Type B pancreatic cell (in vitro differentiated cells): ENCODE measurements around the gene TIGD6. TPM values are rescaled to one million over a fixed set of nuclear protein-coding genes. Genes with fewer than 3 reads are reported as not detected.

Experiments
- DNase-seq: peaks from one replicate; pipeline ENCODE4 v3.0.0; 2021; ENCODE audit warnings: mixed read lengths; ENCODE audit not compliant: unreplicated experiment; ENCODE audit errors: extremely low spot score
- H3K27ac Mint-ChIP-seq: 2 replicates; pipeline ENCODE4 v1.8.0; 2021; ENCODE audit warnings: mild to moderate bottlenecking, mixed read lengths
- H3K27me3 Mint-ChIP-seq: 2 replicates; pipeline ENCODE4 v1.8.0; 2021; ENCODE audit warnings: mixed read lengths
- H3K36me3 Mint-ChIP-seq: 2 replicates; pipeline ENCODE4 v1.8.0; 2021; ENCODE audit warnings: mixed read lengths
- H3K4me1 Mint-ChIP-seq: one replicate; pipeline ENCODE4 v1.8.0; 2021; ENCODE audit warnings: mixed read lengths; ENCODE audit not compliant: unreplicated experiment
- H3K4me3 Mint-ChIP-seq: 2 replicates; pipeline ENCODE4 v1.8.0; 2021; ENCODE audit warnings: mild to moderate bottlenecking, mixed read lengths
- H3K9me3 Mint-ChIP-seq: 2 replicates; pipeline ENCODE4 v1.8.0; 2021; ENCODE audit warnings: mixed read lengths
- total RNA-seq: library from RNA; stranded (reverse); gene quantifications from 2 replicates; pipeline ENCODE4 v1.2.1, GENCODE V29; 2021; ENCODE audit warnings: low replicate concordance
- TF ChIP-seq, protein P1 (sequence below): fragments of 200-600 bp; sonication (generic); conservative IDR thresholded peaks from 2 replicates; pipeline ENCODE4 v1.5.0; 2021; ENCODE audit warnings: antibody characterized with exemption, mild to moderate bottlenecking

TIGD6 gene
- total RNA-seq, 1 donor from 2014 or later = 4.9 TPM

DNA sequence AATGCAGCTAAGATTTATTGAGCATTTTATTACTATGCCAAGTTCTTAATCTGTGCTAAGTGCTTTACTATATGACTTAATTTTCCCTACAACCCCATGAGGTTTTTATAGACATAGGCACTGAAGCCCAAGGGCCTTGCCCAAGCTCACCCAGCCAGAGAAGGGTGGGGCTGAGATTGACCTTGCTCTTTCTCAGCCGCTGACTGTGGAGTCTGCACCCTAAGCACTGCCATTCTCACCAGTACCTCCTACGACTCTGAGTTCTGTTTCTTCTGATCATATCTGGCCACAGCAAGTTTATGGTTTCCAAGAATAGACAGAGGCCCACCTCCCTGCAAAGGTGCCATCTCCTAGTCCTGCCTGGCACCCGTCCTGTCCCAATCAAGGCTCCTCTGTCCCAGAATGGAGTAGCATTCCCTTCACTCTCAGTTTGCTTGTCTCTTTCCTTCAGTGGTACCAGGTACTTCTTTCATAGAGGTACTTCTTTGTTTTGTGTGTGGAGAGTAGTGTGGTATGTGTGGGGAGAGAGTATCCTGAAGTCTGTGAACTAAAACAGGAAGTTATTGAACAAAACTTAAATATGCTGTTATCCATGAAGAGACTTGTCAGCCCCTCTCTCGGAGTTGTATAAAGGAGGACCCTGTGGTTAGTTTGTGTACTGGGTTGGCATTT is 43.3 kb upstream of the TIGD6 start:
- no peak overlapping the region for H3K4me3 Mint-ChIP-seq
- H3K4me1 Mint-ChIP-seq = peaks cover 6% of the 10 kb centered on the region
- H3K36me3 Mint-ChIP-seq = peaks cover 37% of the 10 kb centered on the region
- TF ChIP-seq, protein P1, sequence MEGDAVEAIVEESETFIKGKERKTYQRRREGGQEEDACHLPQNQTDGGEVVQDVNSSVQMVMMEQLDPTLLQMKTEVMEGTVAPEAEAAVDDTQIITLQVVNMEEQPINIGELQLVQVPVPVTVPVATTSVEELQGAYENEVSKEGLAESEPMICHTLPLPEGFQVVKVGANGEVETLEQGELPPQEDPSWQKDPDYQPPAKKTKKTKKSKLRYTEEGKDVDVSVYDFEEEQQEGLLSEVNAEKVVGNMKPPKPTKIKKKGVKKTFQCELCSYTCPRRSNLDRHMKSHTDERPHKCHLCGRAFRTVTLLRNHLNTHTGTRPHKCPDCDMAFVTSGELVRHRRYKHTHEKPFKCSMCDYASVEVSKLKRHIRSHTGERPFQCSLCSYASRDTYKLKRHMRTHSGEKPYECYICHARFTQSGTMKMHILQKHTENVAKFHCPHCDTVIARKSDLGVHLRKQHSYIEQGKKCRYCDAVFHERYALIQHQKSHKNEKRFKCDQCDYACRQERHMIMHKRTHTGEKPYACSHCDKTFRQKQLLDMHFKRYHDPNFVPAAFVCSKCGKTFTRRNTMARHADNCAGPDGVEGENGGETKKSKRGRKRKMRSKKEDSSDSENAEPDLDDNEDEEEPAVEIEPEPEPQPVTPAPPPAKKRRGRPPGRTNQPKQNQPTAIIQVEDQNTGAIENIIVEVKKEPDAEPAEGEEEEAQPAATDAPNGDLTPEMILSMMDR = no peak
- no peaks in the 10 kb centered on the region for H3K27me3 Mint-ChIP-seq
- no peaks in the 10 kb centered on the region for H3K9me3 Mint-ChIP-seq
- DNase-seq = no peak
- H3K27ac Mint-ChIP-seq = no peak overlapping the region

DNA sequence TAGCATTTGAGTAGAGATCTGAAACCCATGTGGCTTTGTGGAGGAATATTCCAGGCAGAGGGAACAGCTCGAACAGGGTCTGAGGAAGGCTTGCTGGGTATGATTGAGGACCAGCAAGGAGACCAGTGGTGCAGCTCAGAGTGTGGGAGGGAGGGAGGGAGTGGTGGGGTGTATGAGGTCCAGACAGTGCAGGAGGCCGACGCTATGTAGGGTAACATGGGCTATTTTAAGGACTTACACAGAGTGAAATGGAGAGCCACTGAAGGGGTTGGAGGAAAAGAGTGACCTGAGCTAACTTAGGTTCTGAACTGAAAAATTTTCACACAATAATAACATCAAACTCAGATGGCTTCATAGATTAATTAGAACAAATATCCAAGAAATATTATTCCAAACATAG is 42.0 kb upstream of the TIGD6 start:
- peak overlapping the region; percentile 23 for H3K27ac Mint-ChIP-seq
- no peaks in the 10 kb centered on the region for H3K27me3 Mint-ChIP-seq
- H3K4me1 Mint-ChIP-seq = peaks cover 17% of the 10 kb centered on the region
- peaks cover 43% of the 10 kb centered on the region for H3K36me3 Mint-ChIP-seq
- no peaks in the 10 kb centered on the region for H3K9me3 Mint-ChIP-seq
- no peak for DNase-seq
- TF ChIP-seq, protein P1 = no peak
- no peak overlapping the region for H3K4me3 Mint-ChIP-seq

DNA sequence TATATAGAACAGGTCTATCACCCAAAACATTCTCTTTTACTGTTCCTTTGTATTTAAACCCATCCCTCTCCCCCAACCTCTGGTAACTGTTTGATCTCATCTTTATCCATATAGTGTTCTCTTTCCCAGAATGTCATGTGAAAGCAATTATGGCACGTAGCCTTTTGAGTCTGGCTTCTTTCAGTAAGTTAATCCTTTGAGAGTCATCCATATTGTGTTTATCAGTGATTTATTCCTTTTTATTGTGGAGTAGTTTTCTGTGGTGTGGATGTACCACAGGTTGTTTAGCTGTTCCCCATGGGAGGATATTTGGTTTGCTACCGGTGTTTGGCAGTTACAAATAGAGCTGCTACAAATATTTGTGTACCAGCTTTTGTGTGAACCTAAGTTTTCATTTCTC is 38.1 kb upstream of the TIGD6 start:
- Mint-ChIP-seq H3K9me3 (no peaks in the 10 kb centered on the region), H3K27ac (no peak overlapping the region), H3K4me3 (no peak overlapping the region), H3K36me3 (peaks cover 60% of the 10 kb centered on the region), H3K27me3 (no peaks in the 10 kb centered on the region), H3K4me1 (peaks cover 36% of the 10 kb centered on the region)
- TF ChIP-seq, protein P1 = no peak
- DNase-seq = no peak

DNA sequence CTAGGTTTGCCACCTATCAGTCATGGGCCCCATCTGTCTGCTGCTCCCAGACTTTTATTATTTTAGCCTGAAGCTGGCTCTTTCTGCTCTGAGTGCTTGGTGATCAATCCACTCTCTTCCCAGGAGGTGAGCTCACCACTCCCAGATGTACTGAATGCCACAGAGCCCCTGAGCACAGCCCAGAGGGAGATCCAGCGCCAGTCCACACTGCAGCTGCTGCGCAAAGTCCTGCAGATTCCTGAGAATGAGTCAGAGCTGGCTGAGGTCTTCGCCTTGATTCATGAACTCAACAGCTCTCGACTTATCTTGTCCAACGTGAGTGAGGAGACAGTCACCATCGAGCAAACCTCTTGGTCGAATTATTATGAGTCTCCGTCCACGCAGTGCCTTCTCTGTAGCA is 36.1 kb upstream of the TIGD6 start:
- Mint-ChIP-seq H3K36me3 (peaks cover 61% of the 10 kb centered on the region), H3K27me3 (no peaks in the 10 kb centered on the region), H3K9me3 (no peaks in the 10 kb centered on the region), H3K4me3 (no peak overlapping the region), H3K27ac (no peak overlapping the region), H3K4me1 (peaks cover 36% of the 10 kb centered on the region)
- TF ChIP-seq, protein P1 = no peak
- no peak for DNase-seq

DNA sequence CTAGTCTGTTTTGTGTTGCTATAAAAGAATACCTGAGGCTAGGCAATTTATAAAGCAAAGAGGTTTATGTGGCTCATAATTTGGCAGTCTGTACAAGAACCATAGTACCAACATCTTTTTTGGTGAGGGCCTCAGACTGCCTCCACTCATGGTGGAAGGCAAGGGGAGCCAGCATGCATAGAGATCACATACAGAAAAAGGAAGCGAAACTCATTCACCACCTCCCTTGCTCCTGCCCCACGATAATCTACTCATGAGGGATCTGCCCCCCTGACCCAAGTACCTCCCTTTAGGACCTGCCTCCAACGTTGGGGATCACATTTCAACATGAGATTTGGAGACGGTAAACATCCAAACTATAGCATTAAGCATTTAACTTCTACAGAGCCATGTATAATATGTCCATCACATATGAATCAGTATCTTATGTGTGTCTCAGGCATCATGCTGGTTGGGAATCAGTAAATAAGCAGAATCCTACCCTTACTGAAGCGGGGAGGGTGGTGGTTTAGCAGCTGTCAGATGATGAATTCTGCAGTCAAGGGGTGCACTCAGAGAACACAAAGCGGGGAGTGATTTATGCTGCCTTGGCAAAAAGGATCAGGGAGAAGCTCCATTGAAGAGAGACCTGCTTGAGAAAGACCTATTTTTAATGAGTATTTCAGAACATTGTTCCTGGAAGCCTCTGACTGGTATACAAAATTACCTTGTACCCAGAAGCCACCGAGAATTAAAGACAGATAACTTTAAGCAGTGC is 34.9 kb upstream of the TIGD6 start:
- Mint-ChIP-seq H3K4me1 (peaks cover 36% of the 10 kb centered on the region), H3K9me3 (no peaks in the 10 kb centered on the region), H3K4me3 (no peak overlapping the region), H3K27me3 (no peaks in the 10 kb centered on the region), H3K36me3 (peaks cover 65% of the 10 kb centered on the region), H3K27ac (no peak overlapping the region)
- DNase-seq = no peak
- TF ChIP-seq, protein P1 = no peak
